GM20431 (cell line): ENCODE results near the gene HSPA2.
"Not testable (repeated sequence)": the region's sequence is repeated elsewhere in the genome, so short reads cannot be mapped to it uniquely, and the experiment has no call there.

Experiments
- in situ Hi-C: fragments of 300-500 bp; cut with MseI, MboI; formaldehyde crosslinking; loops from one replicate; pipeline ENCODE4 v1.15.0; 2020; ENCODE audit warnings: low sequenced_read_pairs; ENCODE audit not compliant: unreplicated experiment

Gene HSPA2

GRCh38 chr14:64510825-64511671, 29.5 kb upstream of the HSPA2 start:
- in situ Hi-C loops: no loop called here

GRCh38 chr14:64513271-64513670, 27.3 kb upstream of the HSPA2 start:
- in situ Hi-C loops: no loop called here

- in situ Hi-C loops: no loop called here
Measured at GRCh38 chr14:64515053-64515452, 25.5 kb upstream of the HSPA2 start.

- in situ Hi-C loops: no loop called here
Measured at GRCh38 chr14:64516969-64517368, 23.6 kb upstream of the HSPA2 start.

- in situ Hi-C loops: not testable (repeated sequence)
Measured at GRCh38 chr14:64517667-64518066, 22.9 kb upstream of the HSPA2 start.

GRCh38 chr14:64518229-64518628, 22.3 kb upstream of the HSPA2 start:
- in situ Hi-C loops: no loop called here

- in situ Hi-C loops: no loop called here
Measured at GRCh38 chr14:64520699-64521098, 19.8 kb upstream of the HSPA2 start.

GRCh38 chr14:64522591-64523355, 17.8 kb upstream of the HSPA2 start:
- in situ Hi-C loops: no loop called here

GRCh38 chr14:64525354-64525753, 15.2 kb upstream of the HSPA2 start:
- in situ Hi-C loops: no loop called here

GRCh38 chr14:64531567-64531966, 9.0 kb upstream of the HSPA2 start:
- in situ Hi-C loops: no loop called here

GRCh38 chr14:64536488-64537245, 3.9 kb upstream of the HSPA2 start:
- in situ Hi-C loops: no loop called here

GRCh38 chr14:64541261-64541971, 875 bp downstream of the HSPA2 start:
- in situ Hi-C loops: no loop called here

- in situ Hi-C loops: no loop called here
Measured at GRCh38 chr14:64541972-64542835, 1.7 kb downstream of the HSPA2 start.

- in situ Hi-C loops: no loop called here
Measured at GRCh38 chr14:64542836-64543201, 2.3 kb downstream of the HSPA2 start.

GRCh38 chr14:64544607-64545312, 4.2 kb downstream of the HSPA2 start:
- in situ Hi-C loops: no loop called here

GRCh38 chr14:64549016-64549415, 8.5 kb downstream of the HSPA2 start:
- in situ Hi-C loops: no loop called here

- in situ Hi-C loops: no loop called here
Measured at GRCh38 chr14:64549791-64550620, 9.5 kb downstream of the HSPA2 start, which contains the start of gene PPP1R36. Gene PPP1R36 (plus strand): TSS chr14:64549961. CDS start chr14:64549998, 37 bp downstream.
